ENCODE measurements around the gene IFITM2.
A peak's percentile ranks its signal among the peaks of the same experiment; 100 is the strongest.
"Not testable (repeated sequence)": the region's sequence is repeated elsewhere in the genome, so short reads cannot be mapped to it uniquely, and the experiment has no call there.

Gene IFITM2

GRCh38 chr11:293852-294661 lies 13.6 kb upstream of the IFITM2 start:
- no peak for DNase-seq

- no peak for DNase-seq
Observed at GRCh38 chr11:294780-295179, 12.8 kb upstream of the IFITM2 start.

- no peak for DNase-seq
Observed at GRCh38 chr11:295351-296170, 12.1 kb upstream of the IFITM2 start.

- no peak for DNase-seq
Observed at GRCh38 chr11:296171-297050, 11.2 kb upstream of the IFITM2 start.

GRCh38 chr11:297051-297585 lies 10.5 kb upstream of the IFITM2 start:
- DNase-seq, result no peak

- DNase-seq, result no peak
Observed at GRCh38 chr11:297586-298405, 9.8 kb upstream of the IFITM2 start.

GRCh38 chr11:298406-299065 lies 9.1 kb upstream of the IFITM2 start:
- no peak for DNase-seq

GRCh38 chr11:299081-299891 lies 8.3 kb upstream of the IFITM2 start, which contains the start of gene IFITM5:
Gene IFITM5 (minus strand): TSS chr11:299526. CDS start chr11:299490, 36 bp downstream.
- no peak for DNase-seq

GRCh38 chr11:299951-300735 lies 7.5 kb upstream of the IFITM2 start:
- no peak for DNase-seq

GRCh38 chr11:303363-303762 lies 4.3 kb upstream of the IFITM2 start:
- no peak for DNase-seq

GRCh38 chr11:304061-304506 lies 3.5 kb upstream of the IFITM2 start:
- DNase-seq, result no peak

- DNase-seq, result peak in 1 of 2 donors; percentile 39
Observed at GRCh38 chr11:304915-305843, 2.4 kb upstream of the IFITM2 start.

- DNase-seq, result no peak
Observed at GRCh38 chr11:305844-306211, 1.8 kb upstream of the IFITM2 start.

- no peak for DNase-seq
Observed at GRCh38 chr11:306645-307371, 808 bp upstream of the IFITM2 start.

- not testable (repeated sequence) for DNase-seq
Observed at GRCh38 chr11:308740-309665, 1.4 kb downstream of the IFITM2 start.

GRCh38 chr11:309979-310572 lies 2.5 kb downstream of the IFITM2 start:
- DNase-seq, result not testable (repeated sequence)
